SK-N-SH treated with all-trans-retinoic acid at 6 μM for 48 hours (cell line): ENCODE data around the gene BCL6B.

ENCODE experiments used
- ATAC-seq: fragments of 200-7000 bp; cut with Tn5 transposase; 3 replicates; pipeline ENCODE4 v1.9.1; 2020; ENCODE audit warnings: mild to moderate bottlenecking, moderate library complexity
- ARNTL ChIP-seq: fragments of 450-650 bp; formaldehyde crosslinking; IDR thresholded peaks from 2 replicates; pipeline ENCODE4 v1.5.0; 2020; ENCODE audit warnings: low read depth, mild to moderate bottlenecking, moderate library complexity, borderline replicate concordance
- BACH2 ChIP-seq: fragments of 250-450 bp; sonication (Bioruptor Pico); IDR thresholded peaks from 2 replicates; pipeline ENCODE4 v1.9.0; 2021; ENCODE audit warnings: mild to moderate bottlenecking, borderline replicate concordance
- CSDC2 ChIP-seq: fragments of 250-450 bp; sonication (Bioruptor Pico); IDR thresholded peaks from 2 replicates; pipeline ENCODE4 v1.5.0; 2020; ENCODE audit warnings: mild to moderate bottlenecking, moderate library complexity
- ESRRG ChIP-seq: fragments of 250-450 bp; sonication (Bioruptor Pico); IDR thresholded peaks from 2 replicates; pipeline ENCODE4 v1.6.1; 2021; ENCODE audit warnings: mild to moderate bottlenecking
- GLIS3 ChIP-seq: fragments of 250-450 bp; sonication (Bioruptor Pico); IDR thresholded peaks from 2 replicates; pipeline ENCODE4 v1.5.0; 2020; ENCODE audit warnings: mild to moderate bottlenecking, moderate library complexity
- ISL1 ChIP-seq: fragments of 250-450 bp; sonication (Bioruptor Pico); IDR thresholded peaks from 2 replicates; pipeline ENCODE4 v2.1.2; 2022; ENCODE audit warnings: mild to moderate bottlenecking, moderate library complexity
- OSR1 ChIP-seq: fragments of 250-450 bp; sonication (Bioruptor Pico); IDR thresholded peaks from 2 replicates; pipeline ENCODE4 v1.8.0; 2022; ENCODE audit warnings: moderate library complexity, mild to moderate bottlenecking, inconsistent platforms
- PPARA ChIP-seq: fragments of 250-450 bp; sonication (Bioruptor Pico); IDR thresholded peaks from 2 replicates; pipeline ENCODE4 v1.5.0; 2020; ENCODE audit warnings: mild to moderate bottlenecking, borderline replicate concordance
- SNAI2 ChIP-seq: fragments of 250-450 bp; sonication (Bioruptor Pico); IDR thresholded peaks from 2 replicates; pipeline ENCODE4 v1.5.0; 2020; ENCODE audit warnings: mild to moderate bottlenecking, moderate library complexity
- TCF4 ChIP-seq: fragments of 250-450 bp; sonication (Bioruptor Pico); IDR thresholded peaks from 2 replicates; pipeline ENCODE4 v1.8.0; 2021; ENCODE audit warnings: mild to moderate bottlenecking, moderate library complexity, borderline replicate concordance
- TOX ChIP-seq: fragments of 250-450 bp; sonication (Bioruptor Pico); IDR thresholded peaks from 2 replicates; pipeline ENCODE4 v1.8.0; 2021; ENCODE audit warnings: mild to moderate bottlenecking, moderate library complexity, borderline replicate concordance
- ZC3H10 ChIP-seq: fragments of 250-450 bp; sonication (Bioruptor Pico); IDR thresholded peaks from 2 replicates; pipeline ENCODE4 v1.5.1; 2021; ENCODE audit warnings: mild to moderate bottlenecking, moderate library complexity
- ZFP3 ChIP-seq: fragments of 250-450 bp; sonication (Bioruptor Pico); IDR thresholded peaks from 2 replicates; pipeline ENCODE4 v1.5.0; 2020; ENCODE audit warnings: mild to moderate bottlenecking, moderate library complexity
- ZFP30 ChIP-seq: fragments of 450-650 bp; formaldehyde crosslinking; IDR thresholded peaks from 2 replicates; pipeline ENCODE4 v1.5.0; 2022; ENCODE audit warnings: mild to moderate bottlenecking, moderate library complexity
- ZNF565 ChIP-seq: fragments of 450-650 bp; formaldehyde crosslinking; conservative IDR thresholded peaks from 2 replicates; pipeline ENCODE4 v1.5.0; 2020; ENCODE audit warnings: low read depth, mild to moderate bottlenecking, moderate library complexity
- ZNF70 ChIP-seq: fragments of 450-650 bp; formaldehyde crosslinking; IDR thresholded peaks from 2 replicates; pipeline ENCODE4 v1.5.0; 2020; ENCODE audit warnings: mild to moderate bottlenecking, moderate library complexity
- ZNF8 ChIP-seq: fragments of 450-650 bp; formaldehyde crosslinking; IDR thresholded peaks from 2 replicates; pipeline ENCODE4 v1.5.0; 2020; ENCODE audit warnings: mild to moderate bottlenecking, moderate library complexity
- TF ChIP-seq, protein P1 (sequence below): fragments of 250-450 bp; sonication (Bioruptor Pico); IDR thresholded peaks from 2 replicates; pipeline ENCODE4 v1.8.0; 2020; ENCODE audit warnings: mild to moderate bottlenecking, moderate library complexity, borderline replicate concordance
- TF ChIP-seq, protein P2 (sequence below): fragments of 250-450 bp; sonication (Bioruptor Pico); IDR thresholded peaks from 2 replicates; pipeline ENCODE4 v1.5.1; 2021; ENCODE audit warnings: mild to moderate bottlenecking, moderate library complexity
- TF ChIP-seq, protein P3 (sequence below): fragments of 250-450 bp; sonication (Bioruptor Pico); IDR thresholded peaks from 2 replicates; pipeline ENCODE4 v1.5.0; 2020; ENCODE audit warnings: mild to moderate bottlenecking, moderate library complexity

Gene BCL6B

DNA sequence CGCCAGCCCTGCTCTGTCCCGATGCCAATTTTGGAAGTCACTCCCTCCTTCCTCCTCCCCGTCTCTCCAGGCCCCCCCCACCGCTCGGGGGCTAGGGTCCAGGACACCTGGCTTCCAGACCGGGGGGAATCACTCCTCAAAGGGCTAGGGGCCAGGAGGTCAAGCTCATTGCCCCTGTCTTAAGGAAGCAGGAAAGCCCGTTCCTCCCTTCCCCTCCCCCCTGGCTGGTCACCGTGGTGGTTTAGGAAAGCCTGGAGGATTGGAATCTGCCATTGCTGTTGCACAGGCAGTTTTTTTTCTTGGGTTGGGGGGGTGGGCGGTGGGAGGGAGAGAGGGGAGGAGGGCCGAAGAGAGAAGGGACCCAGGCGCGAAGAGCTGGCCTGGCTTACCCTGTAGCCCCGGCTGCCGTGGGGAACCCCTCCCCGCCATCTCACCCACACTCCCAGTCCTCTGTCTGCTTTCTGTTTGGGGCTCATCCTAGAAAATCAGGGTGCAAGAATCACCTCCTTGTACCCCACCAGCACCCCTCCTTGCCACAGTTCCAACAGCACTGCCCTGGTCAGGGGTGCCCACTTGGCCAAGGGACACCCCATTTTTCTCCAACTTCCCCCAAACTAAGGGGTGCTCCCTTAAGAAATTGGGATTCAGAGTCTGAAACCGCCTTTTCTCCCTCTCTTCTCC, 2.9 kb upstream of the BCL6B start:
- TF ChIP-seq SNAI2 (CRISPR knock-in tag) (no peak), ARNTL (CRISPR knock-in tag) (no peak), TOX (no peak), TCF4 (CRISPR knock-in tag) (no peak), ZNF8 (no peak), ZFP30 (CRISPR knock-in tag) (no peak), ZNF565 (CRISPR knock-in tag) (no peak), ESRRG (CRISPR knock-in tag) (no peak)
- TF ChIP-seq, protein P1, sequence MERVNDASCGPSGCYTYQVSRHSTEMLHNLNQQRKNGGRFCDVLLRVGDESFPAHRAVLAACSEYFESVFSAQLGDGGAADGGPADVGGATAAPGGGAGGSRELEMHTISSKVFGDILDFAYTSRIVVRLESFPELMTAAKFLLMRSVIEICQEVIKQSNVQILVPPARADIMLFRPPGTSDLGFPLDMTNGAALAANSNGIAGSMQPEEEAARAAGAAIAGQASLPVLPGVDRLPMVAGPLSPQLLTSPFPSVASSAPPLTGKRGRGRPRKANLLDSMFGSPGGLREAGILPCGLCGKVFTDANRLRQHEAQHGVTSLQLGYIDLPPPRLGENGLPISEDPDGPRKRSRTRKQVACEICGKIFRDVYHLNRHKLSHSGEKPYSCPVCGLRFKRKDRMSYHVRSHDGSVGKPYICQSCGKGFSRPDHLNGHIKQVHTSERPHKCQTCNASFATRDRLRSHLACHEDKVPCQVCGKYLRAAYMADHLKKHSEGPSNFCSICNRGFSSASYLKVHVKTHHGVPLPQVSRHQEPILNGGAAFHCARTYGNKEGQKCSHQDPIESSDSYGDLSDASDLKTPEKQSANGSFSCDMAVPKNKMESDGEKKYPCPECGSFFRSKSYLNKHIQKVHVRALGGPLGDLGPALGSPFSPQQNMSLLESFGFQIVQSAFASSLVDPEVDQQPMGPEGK = no peak
- ATAC-seq = peak; percentile 14

DNA sequence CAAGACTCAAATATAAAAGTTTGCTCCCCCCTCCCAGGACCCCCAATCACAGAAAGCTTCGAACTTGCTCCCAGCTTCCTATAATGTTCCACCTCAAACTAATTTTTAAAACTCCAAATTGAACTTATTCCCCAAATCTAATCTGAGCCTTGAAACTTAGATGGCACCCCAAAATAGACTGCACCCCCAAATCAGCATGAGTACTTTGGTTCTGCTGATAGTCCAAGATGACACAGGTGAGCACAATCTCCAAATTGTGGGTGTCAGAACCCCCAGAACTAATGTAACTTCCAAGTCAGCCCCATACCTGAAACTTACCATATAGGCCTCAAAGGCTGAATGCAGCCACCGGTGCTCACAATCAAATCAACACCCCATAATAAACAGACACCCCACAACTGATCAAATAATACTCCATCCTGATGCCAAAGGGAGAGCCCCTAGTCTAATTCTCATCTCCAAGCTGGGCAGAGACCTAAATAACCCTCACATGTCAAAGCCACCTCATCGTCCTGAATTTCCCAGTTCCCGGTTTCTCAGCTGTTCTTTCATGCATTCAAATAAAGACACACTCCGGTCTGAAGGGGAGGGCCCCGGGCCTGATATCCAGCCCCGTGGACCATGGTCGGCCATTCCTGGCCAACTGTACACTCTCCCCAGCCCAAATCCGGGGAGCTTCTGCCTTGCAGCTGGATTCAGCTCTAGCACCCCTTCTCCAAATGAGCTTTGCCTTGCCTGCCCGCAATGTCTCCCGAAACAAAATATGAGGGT, 1.8 kb upstream of the BCL6B start:
- no peak for ATAC-seq

DNA sequence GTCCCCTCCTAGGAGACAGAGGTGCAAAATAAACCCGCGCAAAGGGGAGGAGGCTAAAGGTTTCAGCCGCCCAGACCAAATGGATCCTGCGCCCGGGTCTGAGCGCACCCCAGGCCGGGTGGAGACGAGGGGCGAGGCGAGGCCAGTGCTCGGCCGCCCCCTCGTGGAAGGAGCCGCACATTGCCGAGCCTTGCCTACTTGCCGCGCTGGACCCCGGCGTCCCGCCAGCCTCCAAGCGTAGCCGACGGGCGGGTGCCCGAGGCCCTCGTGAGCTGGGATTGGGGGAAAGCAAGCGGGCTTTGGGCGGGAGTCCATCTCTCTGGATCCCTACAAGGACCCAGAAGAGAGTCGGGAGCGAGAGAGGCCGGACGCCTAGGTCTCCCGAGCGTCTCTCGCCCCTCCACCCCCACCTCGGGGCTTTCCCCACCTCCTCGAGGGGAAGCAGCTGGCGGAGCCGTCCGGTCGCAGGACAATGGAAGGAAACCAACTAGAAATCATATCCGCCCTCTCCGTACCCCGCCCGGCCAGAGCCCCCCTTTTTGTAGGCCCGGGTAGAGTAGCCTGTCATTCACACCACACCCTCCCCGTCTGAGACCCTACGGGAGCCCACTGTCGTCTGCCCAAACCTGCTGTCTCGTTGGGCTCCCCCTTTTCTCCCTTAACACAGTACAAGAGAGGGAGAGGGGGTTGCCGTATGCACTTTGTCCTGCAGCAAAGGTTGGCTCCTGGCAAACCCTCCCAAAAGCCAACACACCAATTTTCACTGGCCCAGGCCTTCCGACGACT, 664 bp upstream of the BCL6B start:
- ATAC-seq = peak; percentile 78
- TF ChIP-seq TOX (no peak), PPARA (CRISPR knock-in tag) (no peak), CSDC2 (no peak), ESRRG (CRISPR knock-in tag) (no peak), ZNF70 (CRISPR knock-in tag) (no peak), ZFP30 (CRISPR knock-in tag) (no peak), TCF4 (CRISPR knock-in tag) (no peak), ZNF565 (CRISPR knock-in tag) (no peak), ISL1 (no peak), OSR1 (CRISPR knock-in tag) (no peak), SNAI2 (CRISPR knock-in tag) (no peak), BACH2 (CRISPR knock-in tag) (no peak), GLIS3 (CRISPR knock-in tag) (no peak), ZFP3 (no peak), ZC3H10 (no peak), ARNTL (CRISPR knock-in tag) (no peak)
- TF ChIP-seq, protein P2, sequence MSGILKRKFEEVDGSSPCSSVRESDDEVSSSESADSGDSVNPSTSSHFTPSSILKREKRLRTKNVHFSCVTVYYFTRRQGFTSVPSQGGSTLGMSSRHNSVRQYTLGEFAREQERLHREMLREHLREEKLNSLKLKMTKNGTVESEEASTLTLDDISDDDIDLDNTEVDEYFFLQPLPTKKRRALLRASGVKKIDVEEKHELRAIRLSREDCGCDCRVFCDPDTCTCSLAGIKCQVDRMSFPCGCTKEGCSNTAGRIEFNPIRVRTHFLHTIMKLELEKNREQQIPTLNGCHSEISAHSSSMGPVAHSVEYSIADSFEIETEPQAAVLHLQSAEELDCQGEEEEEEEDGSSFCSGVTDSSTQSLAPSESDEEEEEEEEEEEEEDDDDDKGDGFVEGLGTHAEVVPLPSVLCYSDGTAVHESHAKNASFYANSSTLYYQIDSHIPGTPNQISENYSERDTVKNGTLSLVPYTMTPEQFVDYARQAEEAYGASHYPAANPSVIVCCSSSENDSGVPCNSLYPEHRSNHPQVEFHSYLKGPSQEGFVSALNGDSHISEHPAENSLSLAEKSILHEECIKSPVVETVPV (CRISPR knock-in tag) = no peak
- TF ChIP-seq, protein P3, sequence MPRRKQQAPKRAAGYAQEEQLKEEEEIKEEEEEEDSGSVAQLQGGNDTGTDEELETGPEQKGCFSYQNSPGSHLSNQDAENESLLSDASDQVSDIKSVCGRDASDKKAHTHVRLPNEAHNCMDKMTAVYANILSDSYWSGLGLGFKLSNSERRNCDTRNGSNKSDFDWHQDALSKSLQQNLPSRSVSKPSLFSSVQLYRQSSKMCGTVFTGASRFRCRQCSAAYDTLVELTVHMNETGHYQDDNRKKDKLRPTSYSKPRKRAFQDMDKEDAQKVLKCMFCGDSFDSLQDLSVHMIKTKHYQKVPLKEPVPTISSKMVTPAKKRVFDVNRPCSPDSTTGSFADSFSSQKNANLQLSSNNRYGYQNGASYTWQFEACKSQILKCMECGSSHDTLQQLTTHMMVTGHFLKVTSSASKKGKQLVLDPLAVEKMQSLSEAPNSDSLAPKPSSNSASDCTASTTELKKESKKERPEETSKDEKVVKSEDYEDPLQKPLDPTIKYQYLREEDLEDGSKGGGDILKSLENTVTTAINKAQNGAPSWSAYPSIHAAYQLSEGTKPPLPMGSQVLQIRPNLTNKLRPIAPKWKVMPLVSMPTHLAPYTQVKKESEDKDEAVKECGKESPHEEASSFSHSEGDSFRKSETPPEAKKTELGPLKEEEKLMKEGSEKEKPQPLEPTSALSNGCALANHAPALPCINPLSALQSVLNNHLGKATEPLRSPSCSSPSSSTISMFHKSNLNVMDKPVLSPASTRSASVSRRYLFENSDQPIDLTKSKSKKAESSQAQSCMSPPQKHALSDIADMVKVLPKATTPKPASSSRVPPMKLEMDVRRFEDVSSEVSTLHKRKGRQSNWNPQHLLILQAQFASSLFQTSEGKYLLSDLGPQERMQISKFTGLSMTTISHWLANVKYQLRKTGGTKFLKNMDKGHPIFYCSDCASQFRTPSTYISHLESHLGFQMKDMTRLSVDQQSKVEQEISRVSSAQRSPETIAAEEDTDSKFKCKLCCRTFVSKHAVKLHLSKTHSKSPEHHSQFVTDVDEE = no peak

More for the DNA sequence above, 1.8 kb upstream of the BCL6B start:
- TF ChIP-seq TOX (no peak), ZNF565 (CRISPR knock-in tag) (no peak)
